Neural progenitor cell (in vitro differentiated cells): ENCODE data around the gene DYRK2. TPM values are rescaled to one million over a fixed set of nuclear protein-coding genes. Genes with fewer than 3 reads are reported as not detected.

Source experiments
- DNase-seq: peaks from one replicate; pipeline ENCODE4 v3.0.0-alpha.2; 2016; ENCODE audit warnings: low spot score
- H2AFZ ChIP-seq: fragments of 200-600 bp; sonication (generic); replicated peaks from 2 replicates; pipeline ENCODE4 v1.6.1; 2016; ENCODE audit warnings: antibody characterized with exemption
- H3F3A ChIP-seq: fragments of 200-600 bp; sonication (generic); 2 replicates; pipeline ENCODE4 v1.6.1; 2016; ENCODE audit warnings: antibody characterized with exemption, low read depth
- H3K27ac ChIP-seq: fragments of 200-600 bp; sonication (generic); 2 replicates; pipeline ENCODE4 v1.5.1; 2016; ENCODE audit warnings: mild to moderate bottlenecking
- H3K27me3 ChIP-seq: fragments of 200-600 bp; sonication (generic); 2 replicates; pipeline ENCODE4 v1.6.1; 2016; ENCODE audit warnings: mild to moderate bottlenecking, moderate library complexity
- H3K36me3 ChIP-seq: fragments of 200-600 bp; sonication (generic); 2 replicates; pipeline ENCODE4 v1.5.1; 2016
- H3K4me1 ChIP-seq: fragments of 200-600 bp; sonication (generic); 2 replicates; pipeline ENCODE4 v1.6.1; 2016; ENCODE audit warnings: mixed run types
- H3K4me2 ChIP-seq: fragments of 200-600 bp; sonication (generic); 2 replicates; pipeline ENCODE4 v1.6.1; 2016
- H3K4me3 ChIP-seq: fragments of 200-600 bp; sonication (generic); 2 replicates; pipeline ENCODE4 v1.5.1; 2016
- H3K79me2 ChIP-seq: fragments of 200-600 bp; sonication (generic); 2 replicates; pipeline ENCODE4 v1.6.1; 2016; ENCODE audit warnings: low read depth
- H3K9ac ChIP-seq: fragments of 200-600 bp; sonication (generic); 2 replicates; pipeline ENCODE4 v1.6.1; 2016
- H3K9me3 ChIP-seq: fragments of 200-600 bp; sonication (generic); 2 replicates; pipeline ENCODE4 v1.5.1; 2016; ENCODE audit warnings: low read depth
- H4K20me1 ChIP-seq: fragments of 200-600 bp; sonication (generic); 2 replicates; pipeline ENCODE4 v1.6.1; 2016; ENCODE audit warnings: low read depth
- H3K27ac Mint-ChIP-seq: 3 replicates; pipeline ENCODE4 v1.8.0; 2021; ENCODE audit warnings: mixed read lengths
- H3K27me3 Mint-ChIP-seq: 2 replicates; pipeline ENCODE4 v1.8.0; 2022; ENCODE audit warnings: low read depth, mild to moderate bottlenecking, inconsistent platforms, moderate library complexity, mixed read lengths; ENCODE audit not compliant: insufficient read depth
- H3K36me3 Mint-ChIP-seq: 3 replicates; pipeline ENCODE4 v1.8.0; 2021; ENCODE audit warnings: mixed read lengths
- H3K4me1 Mint-ChIP-seq: 3 replicates; pipeline ENCODE4 v1.8.0; 2021; ENCODE audit warnings: mixed read lengths
- H3K4me3 Mint-ChIP-seq: 3 replicates; pipeline ENCODE4 v1.8.0; 2021; ENCODE audit warnings: mild to moderate bottlenecking, moderate library complexity, mixed read lengths
- H3K9me3 Mint-ChIP-seq: 3 replicates; pipeline ENCODE4 v1.8.0; 2020; ENCODE audit warnings: mixed read lengths
- EZH2 ChIP-seq: fragments of 200-600 bp; sonication (generic); IDR thresholded peaks from 2 replicates; pipeline ENCODE4 v1.6.1; 2017; ENCODE audit warnings: antibody characterized with exemption, mild to moderate bottlenecking, moderate library complexity
- EZH2phosphoT487 ChIP-seq: fragments of 200-600 bp; sonication (generic); IDR thresholded peaks from 2 replicates; pipeline ENCODE4 v1.6.1; 2017; ENCODE audit warnings: antibody characterized with exemption
- total RNA-seq: library from RNA; depleted of rRNA; stranded (reverse); fragments of >200 nt; gene quantifications from 2 replicates; pipeline ENCODE4 v1.2.3, GENCODE V29; 2015; ENCODE audit warnings: low replicate concordance
- TF ChIP-seq, protein P1 (sequence below): fragments of 200-600 bp; sonication (generic); IDR thresholded peaks from 2 replicates; pipeline ENCODE4 v1.5.1; 2017; ENCODE audit warnings: antibody characterized with exemption, mild to moderate bottlenecking

The DYRK2 gene
- total RNA-seq, 1 donor from 2014 or later, result 29.6 TPM

DNA sequence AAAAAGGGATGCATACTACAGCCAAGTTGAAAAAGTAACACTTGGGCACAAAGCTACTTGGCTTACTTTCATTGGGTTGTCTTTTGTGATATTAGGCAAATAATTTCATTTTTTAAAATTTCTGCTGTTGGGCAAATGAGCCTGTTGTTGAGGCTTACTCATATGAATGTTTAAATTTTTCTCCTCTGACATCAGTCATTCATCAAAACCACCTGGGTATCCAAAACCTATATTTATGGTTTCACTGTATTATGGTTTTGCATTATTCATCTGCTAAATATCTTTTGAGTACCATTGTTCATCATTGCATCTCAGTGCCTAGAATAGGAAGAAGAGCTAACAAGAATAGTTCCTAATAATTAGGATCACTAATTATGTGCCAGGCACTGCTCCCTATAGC is 28.1 kb downstream of the DYRK2 start:
- TF ChIP-seq EZH2 (no peak), EZH2phosphoT487 (no peak)
- TF ChIP-seq, protein P1, sequence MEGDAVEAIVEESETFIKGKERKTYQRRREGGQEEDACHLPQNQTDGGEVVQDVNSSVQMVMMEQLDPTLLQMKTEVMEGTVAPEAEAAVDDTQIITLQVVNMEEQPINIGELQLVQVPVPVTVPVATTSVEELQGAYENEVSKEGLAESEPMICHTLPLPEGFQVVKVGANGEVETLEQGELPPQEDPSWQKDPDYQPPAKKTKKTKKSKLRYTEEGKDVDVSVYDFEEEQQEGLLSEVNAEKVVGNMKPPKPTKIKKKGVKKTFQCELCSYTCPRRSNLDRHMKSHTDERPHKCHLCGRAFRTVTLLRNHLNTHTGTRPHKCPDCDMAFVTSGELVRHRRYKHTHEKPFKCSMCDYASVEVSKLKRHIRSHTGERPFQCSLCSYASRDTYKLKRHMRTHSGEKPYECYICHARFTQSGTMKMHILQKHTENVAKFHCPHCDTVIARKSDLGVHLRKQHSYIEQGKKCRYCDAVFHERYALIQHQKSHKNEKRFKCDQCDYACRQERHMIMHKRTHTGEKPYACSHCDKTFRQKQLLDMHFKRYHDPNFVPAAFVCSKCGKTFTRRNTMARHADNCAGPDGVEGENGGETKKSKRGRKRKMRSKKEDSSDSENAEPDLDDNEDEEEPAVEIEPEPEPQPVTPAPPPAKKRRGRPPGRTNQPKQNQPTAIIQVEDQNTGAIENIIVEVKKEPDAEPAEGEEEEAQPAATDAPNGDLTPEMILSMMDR, result no peak
- no peaks in the 10 kb centered on the region for H3K9me3 ChIP-seq
- H2AFZ ChIP-seq, result no peak overlapping the region
- no peaks in the 10 kb centered on the region for H3F3A ChIP-seq
- Mint-ChIP-seq H3K27ac (no peak overlapping the region), H3K9me3 (peaks cover 28% of the 10 kb centered on the region), H3K27me3 (peaks cover 4% of the 10 kb centered on the region), H3K4me3 (no peak overlapping the region), H3K36me3 (peaks cover 17% of the 10 kb centered on the region), H3K4me1 (no peaks in the 10 kb centered on the region)
- no peak overlapping the region for H3K4me2 ChIP-seq
- H3K27ac ChIP-seq, result no peak overlapping the region
- H3K4me1 ChIP-seq, result no peaks in the 10 kb centered on the region
- no peak overlapping the region for H3K9ac ChIP-seq
- DNase-seq, result no peak
- H3K4me3 ChIP-seq, result no peak overlapping the region
- no peaks in the 10 kb centered on the region for H3K36me3 ChIP-seq
- no peaks in the 10 kb centered on the region for H4K20me1 ChIP-seq
- H3K79me2 ChIP-seq, result no peaks in the 10 kb centered on the region
- H3K27me3 ChIP-seq, result no peaks in the 10 kb centered on the region

GRCh38 chr12:67677166-67677565 is 28.6 kb downstream of the DYRK2 start:
- Histone ChIP-seq H3K27ac (no peak overlapping the region), H4K20me1 (no peaks in the 10 kb centered on the region), H3K79me2 (no peaks in the 10 kb centered on the region), H3K27me3 (no peaks in the 10 kb centered on the region), H3K9ac (no peak overlapping the region), H3K9me3 (no peaks in the 10 kb centered on the region), H3K4me3 (no peak overlapping the region), H3F3A (no peaks in the 10 kb centered on the region), H2AFZ (no peak overlapping the region), H3K4me1 (no peaks in the 10 kb centered on the region), H3K36me3 (no peaks in the 10 kb centered on the region), H3K4me2 (no peak overlapping the region)
- Mint-ChIP-seq H3K27me3 (peaks cover 4% of the 10 kb centered on the region), H3K36me3 (peaks cover 15% of the 10 kb centered on the region), H3K27ac (no peak overlapping the region), H3K4me1 (no peaks in the 10 kb centered on the region), H3K9me3 (peaks cover 28% of the 10 kb centered on the region), H3K4me3 (no peak overlapping the region)
- TF ChIP-seq, protein P1, result no peak
- no peak for TF ChIP-seq EZH2phosphoT487
- no peak for TF ChIP-seq EZH2
- no peak for DNase-seq

DNA sequence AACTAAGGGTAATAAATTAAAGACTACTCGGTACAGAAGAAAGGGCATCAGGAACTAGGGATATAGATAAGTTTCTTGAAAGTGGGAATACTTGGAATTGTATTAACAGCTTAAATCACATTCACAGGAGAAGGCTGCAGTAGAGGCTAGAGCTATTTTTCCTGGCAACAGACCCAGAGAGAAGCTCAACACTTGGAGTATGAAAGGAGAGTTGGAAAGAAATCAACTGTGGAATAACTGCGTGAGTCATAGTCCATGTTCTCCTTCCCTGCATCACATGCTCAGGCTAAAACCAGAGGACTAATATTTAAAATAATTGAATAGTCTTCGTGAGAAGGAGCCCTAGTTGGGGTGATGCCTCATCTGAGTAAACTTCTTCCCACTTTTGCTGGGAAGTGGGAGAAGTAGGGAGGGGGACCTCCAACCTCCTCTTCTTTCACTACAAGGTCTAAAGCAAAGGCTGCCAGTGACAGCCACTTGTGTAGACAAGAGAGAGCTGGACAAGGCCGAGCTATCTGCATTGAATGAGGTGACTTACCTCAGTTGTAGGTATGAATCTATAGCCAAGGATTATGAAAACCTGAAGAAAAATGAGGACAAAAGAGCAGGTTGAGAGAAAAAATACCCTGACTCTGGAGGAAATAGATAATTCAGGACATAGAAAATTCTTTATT is 32.7 kb downstream of the DYRK2 start:
- H3K4me1 Mint-ChIP-seq, result no peaks in the 10 kb centered on the region
- TF ChIP-seq, protein P1, result no peak
- TF ChIP-seq EZH2phosphoT487 (no peak), EZH2 (no peak)
- Histone ChIP-seq H3K4me3 (no peak overlapping the region), H3K4me1 (no peaks in the 10 kb centered on the region), H3F3A (no peaks in the 10 kb centered on the region), H3K9me3 (no peaks in the 10 kb centered on the region), H3K27me3 (no peaks in the 10 kb centered on the region), H3K4me2 (no peak overlapping the region), H3K79me2 (no peaks in the 10 kb centered on the region), H3K27ac (no peak overlapping the region), H2AFZ (no peak overlapping the region), H3K9ac (no peak overlapping the region), H4K20me1 (no peaks in the 10 kb centered on the region), H3K36me3 (no peaks in the 10 kb centered on the region)
- peaks cover 3% of the 10 kb centered on the region for H3K27me3 Mint-ChIP-seq
- DNase-seq, result no peak
- no peak overlapping the region for H3K4me3 Mint-ChIP-seq
- no peaks in the 10 kb centered on the region for H3K9me3 Mint-ChIP-seq
- H3K27ac Mint-ChIP-seq, result no peak overlapping the region
- H3K36me3 Mint-ChIP-seq, result peaks cover 2% of the 10 kb centered on the region
